GM18870 (cell line): Measurements from ENCODE around the gene DNAJC18.

Experiments
- ATAC-seq: cut with Tn5 transposase; IDR thresholded peaks from one replicate; pipeline ENCODE4 v1.9.1; 2021; ENCODE audit warnings: moderate library complexity; ENCODE audit not compliant: unreplicated experiment

The DNAJC18 gene

DNA sequence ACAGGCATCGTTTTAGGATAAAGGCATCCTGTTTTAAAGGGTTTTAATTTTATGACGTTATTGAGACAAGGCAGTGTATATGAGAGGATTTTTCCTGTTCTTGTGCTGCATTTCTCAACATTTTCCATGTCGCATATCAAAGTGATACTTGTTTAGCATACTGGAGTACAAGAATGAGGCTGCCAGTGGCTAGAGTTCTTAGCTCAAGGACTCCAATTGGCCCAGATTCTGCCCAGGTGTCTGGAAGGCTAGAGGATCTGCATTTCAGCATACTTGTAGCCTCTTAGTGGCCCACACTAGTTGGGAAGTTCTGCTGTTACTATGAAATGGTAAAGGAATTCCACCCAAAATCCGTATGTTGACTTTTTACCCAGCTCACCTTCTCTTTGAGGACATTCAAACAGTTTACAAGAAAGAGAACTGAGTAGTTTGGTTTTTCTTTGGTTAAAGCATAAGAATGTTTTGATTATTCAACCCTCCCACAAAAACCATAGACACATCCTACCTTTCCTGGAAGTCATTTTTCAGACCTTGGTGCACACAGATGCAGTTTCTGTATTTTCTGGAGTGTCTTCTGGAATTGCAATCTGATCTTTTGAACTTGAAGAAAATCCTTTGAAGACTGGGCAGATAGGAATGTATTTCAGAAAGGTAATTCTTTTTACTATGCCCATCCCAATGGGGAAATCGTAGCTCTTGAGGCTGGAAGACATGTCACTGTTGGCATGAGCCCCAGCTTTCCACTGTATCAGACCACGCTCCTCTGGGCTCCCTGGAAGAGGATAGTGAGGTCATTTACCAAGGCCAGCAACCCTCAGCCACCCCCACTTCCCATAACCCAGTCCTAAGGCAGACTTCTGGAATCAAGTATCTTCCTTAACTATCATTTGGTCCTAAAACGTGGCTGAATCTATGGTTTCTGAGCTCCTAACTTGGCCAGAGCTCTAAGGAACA, 67.6 kb downstream of the DNAJC18 start:
- no peak for ATAC-seq

DNA sequence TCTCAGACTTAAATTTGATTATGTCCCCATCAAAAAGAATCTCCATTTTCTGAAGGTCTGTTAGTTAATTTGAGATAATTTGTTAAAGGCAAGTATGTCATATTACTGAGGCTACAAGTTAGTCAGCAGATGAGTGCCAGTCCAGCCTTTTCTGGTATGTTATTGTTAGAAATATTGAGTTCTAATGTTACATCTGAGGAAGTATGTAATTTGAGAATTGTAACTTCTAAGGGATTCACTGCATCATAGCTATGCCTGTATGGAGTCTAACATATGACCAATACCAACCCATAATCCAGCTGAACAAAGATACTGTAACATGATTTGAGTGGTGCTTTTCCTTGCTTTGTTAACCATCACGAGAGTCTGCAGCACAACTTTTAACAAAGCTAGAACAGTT, 70.1 kb downstream of the DNAJC18 start:
- no peak for ATAC-seq

- no peak for ATAC-seq
Observed at GRCh38 chr5:139368613-139369012, 70.7 kb downstream of the DNAJC18 start.

GRCh38 chr5:139364466-139364865, 74.9 kb downstream of the DNAJC18 start:
- no peak for ATAC-seq

DNA sequence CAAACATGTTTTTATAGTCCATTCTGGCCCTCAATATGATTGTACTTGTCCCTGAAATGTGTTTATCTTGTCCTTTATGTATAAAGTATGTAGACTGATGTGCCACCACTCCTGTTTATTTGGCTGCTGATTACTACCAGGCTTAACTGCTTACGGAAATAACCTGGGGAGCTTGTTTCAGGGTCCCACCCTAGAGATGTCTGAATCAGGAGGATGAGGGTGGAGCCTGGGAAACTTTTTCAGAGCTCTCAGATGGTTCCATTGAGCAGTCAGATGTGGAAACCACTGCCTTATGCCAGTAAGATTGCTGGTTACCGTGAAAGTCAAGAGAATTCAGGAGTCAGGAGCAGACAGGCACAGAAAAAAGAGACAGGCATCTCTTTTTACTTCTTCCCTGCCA, 75.4 kb downstream of the DNAJC18 start:
- no peak for ATAC-seq

DNA sequence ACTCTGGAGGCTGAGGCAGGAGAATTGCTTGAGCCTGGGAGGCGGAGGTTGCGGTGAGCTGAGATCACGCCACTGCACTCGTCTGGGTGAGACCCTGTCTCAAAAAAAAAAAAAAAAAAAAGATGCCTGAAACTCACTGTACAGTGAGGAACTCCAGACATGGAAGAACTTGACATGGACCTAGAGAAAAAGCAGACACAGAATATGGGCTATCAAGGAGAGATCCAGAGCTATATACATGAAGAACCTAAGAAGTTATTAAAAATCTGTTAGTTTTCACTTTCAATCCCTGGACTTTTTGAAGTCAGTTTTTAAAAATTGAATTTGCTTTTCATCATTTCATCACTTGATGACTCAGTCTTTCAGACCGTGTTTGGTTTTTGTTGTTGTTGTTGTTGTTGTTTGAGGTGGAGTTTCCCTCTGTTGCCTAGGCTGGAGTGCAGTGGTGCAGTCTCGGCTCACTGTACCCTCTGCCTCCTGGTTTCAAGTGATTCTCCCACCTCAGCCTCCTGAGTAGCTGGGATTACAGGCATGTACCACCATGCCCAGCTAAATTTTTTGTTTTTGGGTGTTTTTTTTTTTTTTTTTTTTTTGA, 77.4 kb downstream of the DNAJC18 start:
- no peak for ATAC-seq

DNA sequence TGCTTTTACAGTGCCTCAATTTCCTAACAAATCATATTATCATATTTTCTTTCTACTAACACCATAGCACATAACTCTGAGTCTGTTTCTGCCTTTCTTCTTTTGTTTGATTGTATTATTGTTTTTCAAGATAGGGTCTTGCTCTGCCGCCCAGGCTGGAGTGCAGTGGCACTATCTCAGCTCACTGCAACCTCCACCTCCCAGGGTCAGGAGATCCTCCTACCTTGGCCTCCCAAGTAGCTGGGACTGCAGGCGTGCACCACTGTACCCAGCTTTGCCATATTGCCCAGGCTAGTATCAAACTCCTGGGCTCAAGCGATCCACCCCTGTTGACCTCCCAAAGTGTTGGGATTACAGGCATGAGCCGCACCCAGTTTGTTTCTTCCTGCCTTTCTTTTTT, 78.9 kb downstream of the DNAJC18 start:
- no peak for ATAC-seq
